Testis (tissue), 3 donors: Measurements from ENCODE around the gene HAUS8. TPM values are rescaled to one million over a fixed set of nuclear protein-coding genes. Genes with fewer than 3 reads are reported as not detected.
A peak's percentile ranks its signal among the peaks of the same experiment; 100 is the strongest.

Experiments
- DNase-seq: peaks from one replicate; pipeline ENCODE4 v3.0.0-alpha.2; 2019
- H3K27ac ChIP-seq, 2 donors: fragments of 200-600 bp; sonication (generic); one replicate each; pipeline ENCODE4 v1.5.1; 2019
- H3K27me3 ChIP-seq: fragments of 200-600 bp; sonication (generic); one replicate; pipeline ENCODE4 v1.5.1; 2019
- H3K36me3 ChIP-seq: fragments of 200-600 bp; sonication (generic); one replicate; pipeline ENCODE4 v1.5.1; 2017; ENCODE audit warnings: low read depth; ENCODE audit errors: missing control alignments
- H3K4me1 ChIP-seq: fragments of 200-600 bp; sonication (generic); one replicate; pipeline ENCODE4 v1.5.1; 2019
- H3K4me3 ChIP-seq, 2 donors: fragments of 200-600 bp; sonication (generic); one replicate each; pipeline ENCODE4 v1.5.1; 2017 to 2019
- H3K9me3 ChIP-seq: fragments of 200-600 bp; sonication (generic); one replicate; pipeline ENCODE4 v1.5.1; 2017
- POLR2A ChIP-seq: fragments of 450-650 bp; IDR thresholded peaks from one replicate; pipeline ENCODE4 v1.6.1; 2017; ENCODE audit warnings: antibody characterized with exemption, mild to moderate bottlenecking, moderate library complexity
- WGBS, 2 donors: methylation state at CpG; one replicate each; pipeline ENCODE4 v1.1.5; 2018; 5-methylcytosine and 5-hydroxymethylcytosine counted together
- intact Hi-C: fragments of 100-400 bp; cut with DNase I; formaldehyde crosslinking; loops from one replicate; pipeline ENCODE4 v1.15.1; 2023; ENCODE audit warnings: low total_unique reads
- polyA plus RNA-seq: library from polyadenylated mRNA; stranded (reverse); fragments of 350-450 nt; fragmentation: Illumina TruSeq; extraction: RNeasy Lipid Tissue Mini Kit (QIAGEN cat#74804); gene quantifications from one replicate; pipeline ENCODE4 v1.2.3, GENCODE V29; 2014; ENCODE audit warnings: low read depth, low replicate concordance; ENCODE audit not compliant: insufficient read depth
- total RNA-seq, 2 donors: library from RNA; depleted of rRNA; stranded (reverse); fragments of >200 nt; gene quantifications; one replicate each; pipeline ENCODE4 v1.2.3, GENCODE V29; 2016
- TF ChIP-seq, protein P1 (sequence below), 3 experiments: fragments of 450-650 bp in 2 of 3; fragments of 200-600 bp in 1 of 3; sonication (generic) in 1 of 3; IDR thresholded peaks; one replicate each; pipeline ENCODE4 v1.5.1; 2016 to 2019; ENCODE audit warnings: antibody characterized with exemption in 3 of 3, mild to moderate bottlenecking in 2 of 3, moderate library complexity in 1 of 3

Gene HAUS8
- total and polyA plus RNA-seq, 3 donors from 2014 or later = 20.0 to 29.7 (median 23.5) TPM

DNA sequence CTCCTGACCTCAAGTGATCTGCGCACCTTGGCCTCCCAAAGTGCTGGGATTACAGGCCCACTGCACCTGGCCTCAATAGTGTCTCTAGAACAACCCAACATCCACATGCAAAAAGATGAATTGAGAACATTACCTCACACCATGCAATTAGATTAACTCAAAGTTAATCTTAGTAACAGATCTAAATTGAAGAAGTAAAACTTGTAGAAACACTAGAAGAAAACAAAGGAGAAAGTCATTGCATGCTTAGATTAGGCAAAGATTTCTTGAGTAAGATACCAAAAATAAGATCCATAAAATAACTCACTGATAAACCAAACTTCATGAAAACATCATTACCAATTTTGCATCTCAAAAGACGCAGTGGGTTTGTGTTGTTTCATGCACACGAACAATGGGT lies 51.4 kb downstream of the HAUS8 start:
- no peaks in the 10 kb centered on the region for H3K9me3 ChIP-seq
- WGBS, 2 donors = 79 to 95% methylated on average over 3 of the region's 3 CpGs
- intact Hi-C loops = no loop called here
- H3K4me1 ChIP-seq = no peaks in the 10 kb centered on the region
- no peak for DNase-seq
- no peak overlapping the region for H3K4me3 ChIP-seq
- no peak for TF ChIP-seq POLR2A
- TF ChIP-seq, protein P1, sequence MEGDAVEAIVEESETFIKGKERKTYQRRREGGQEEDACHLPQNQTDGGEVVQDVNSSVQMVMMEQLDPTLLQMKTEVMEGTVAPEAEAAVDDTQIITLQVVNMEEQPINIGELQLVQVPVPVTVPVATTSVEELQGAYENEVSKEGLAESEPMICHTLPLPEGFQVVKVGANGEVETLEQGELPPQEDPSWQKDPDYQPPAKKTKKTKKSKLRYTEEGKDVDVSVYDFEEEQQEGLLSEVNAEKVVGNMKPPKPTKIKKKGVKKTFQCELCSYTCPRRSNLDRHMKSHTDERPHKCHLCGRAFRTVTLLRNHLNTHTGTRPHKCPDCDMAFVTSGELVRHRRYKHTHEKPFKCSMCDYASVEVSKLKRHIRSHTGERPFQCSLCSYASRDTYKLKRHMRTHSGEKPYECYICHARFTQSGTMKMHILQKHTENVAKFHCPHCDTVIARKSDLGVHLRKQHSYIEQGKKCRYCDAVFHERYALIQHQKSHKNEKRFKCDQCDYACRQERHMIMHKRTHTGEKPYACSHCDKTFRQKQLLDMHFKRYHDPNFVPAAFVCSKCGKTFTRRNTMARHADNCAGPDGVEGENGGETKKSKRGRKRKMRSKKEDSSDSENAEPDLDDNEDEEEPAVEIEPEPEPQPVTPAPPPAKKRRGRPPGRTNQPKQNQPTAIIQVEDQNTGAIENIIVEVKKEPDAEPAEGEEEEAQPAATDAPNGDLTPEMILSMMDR (IDR thresholded peaks at IDR 0.05) = no peak
- H3K27ac ChIP-seq = no peak overlapping the region
- no peaks in the 10 kb centered on the region for H3K36me3 ChIP-seq
- H3K27me3 ChIP-seq = no peaks in the 10 kb centered on the region

DNA sequence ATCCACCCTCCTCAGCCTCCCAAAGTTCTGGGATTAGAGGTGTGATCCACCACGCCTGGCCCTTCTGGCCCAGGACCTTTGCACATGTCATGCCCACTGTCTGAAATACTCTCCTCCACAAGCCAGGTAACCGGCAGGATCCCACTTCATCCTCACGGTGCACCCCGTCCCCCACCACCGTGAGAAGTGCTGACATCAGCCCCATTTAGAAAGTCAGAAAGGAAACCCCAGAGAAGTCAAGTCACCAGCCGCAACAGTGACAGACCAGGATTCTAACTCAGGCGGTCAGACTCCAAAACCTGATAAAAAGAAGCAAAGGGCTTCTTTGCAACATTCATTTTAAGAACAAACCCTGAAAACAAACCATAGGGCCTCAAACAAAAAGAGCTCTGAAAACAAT lies 52.5 kb downstream of the HAUS8 start:
- intact Hi-C loops = no loop called here
- 83 to 90% methylated on average over 7 of the region's 7 CpGs for WGBS, 2 donors

DNA sequence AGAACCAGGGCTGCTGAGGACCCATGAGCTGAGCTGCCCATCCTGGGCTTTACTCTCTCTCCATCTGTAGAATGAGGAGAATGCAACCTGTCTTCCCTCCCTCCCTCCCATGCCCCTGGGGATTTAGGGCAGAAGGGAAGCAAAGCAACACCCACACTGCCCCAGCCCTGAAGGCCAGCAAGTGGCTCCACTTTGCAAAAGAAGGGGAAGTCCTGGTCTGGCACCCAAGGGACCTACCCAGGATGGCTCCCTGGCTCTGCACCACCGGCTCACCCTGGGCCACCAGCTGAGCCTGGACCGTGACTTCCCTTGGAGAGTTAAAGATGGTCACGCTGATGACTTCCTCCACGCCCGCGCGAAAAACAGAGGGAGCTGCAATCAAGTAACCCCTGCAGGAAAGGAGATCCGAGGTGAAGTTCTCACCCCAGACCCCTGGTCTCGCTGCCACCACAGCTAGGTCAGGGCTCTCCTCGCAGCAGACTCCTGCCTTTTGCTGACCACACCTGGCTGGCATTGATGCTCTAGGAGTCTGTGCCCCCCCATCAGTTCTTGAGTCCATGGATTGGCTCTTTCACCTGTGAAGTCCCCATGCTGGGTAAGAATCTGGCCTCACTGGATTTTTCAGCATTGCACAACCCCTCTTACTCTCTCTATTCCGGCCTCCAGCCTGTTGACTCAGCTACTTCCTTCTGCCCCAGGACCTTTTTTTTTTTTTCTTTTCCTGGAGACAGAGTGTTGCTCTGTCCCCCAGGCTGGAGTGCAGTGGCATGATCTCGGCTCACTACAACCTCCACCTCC lies 53.3 kb downstream of the HAUS8 start:
- 90 to 95% methylated on average over 7 to 12 of the region's 12 CpGs for WGBS, 2 donors
- H3K9me3 ChIP-seq = no peaks in the 10 kb centered on the region
- intact Hi-C loops = no loop called here

More for the DNA sequence above, 52.5 kb downstream of the HAUS8 start:
- Histone ChIP-seq H3K4me1 (no peaks in the 10 kb centered on the region), H3K36me3 (no peaks in the 10 kb centered on the region), H3K27ac (no peak overlapping the region), H3K9me3 (no peaks in the 10 kb centered on the region), H3K27me3 (no peaks in the 10 kb centered on the region), H3K4me3 (no peak overlapping the region)
- TF ChIP-seq, protein P1 (IDR thresholded peaks at IDR 0.05) = no peak
- no peak for TF ChIP-seq POLR2A
- DNase-seq = no peak

DNA sequence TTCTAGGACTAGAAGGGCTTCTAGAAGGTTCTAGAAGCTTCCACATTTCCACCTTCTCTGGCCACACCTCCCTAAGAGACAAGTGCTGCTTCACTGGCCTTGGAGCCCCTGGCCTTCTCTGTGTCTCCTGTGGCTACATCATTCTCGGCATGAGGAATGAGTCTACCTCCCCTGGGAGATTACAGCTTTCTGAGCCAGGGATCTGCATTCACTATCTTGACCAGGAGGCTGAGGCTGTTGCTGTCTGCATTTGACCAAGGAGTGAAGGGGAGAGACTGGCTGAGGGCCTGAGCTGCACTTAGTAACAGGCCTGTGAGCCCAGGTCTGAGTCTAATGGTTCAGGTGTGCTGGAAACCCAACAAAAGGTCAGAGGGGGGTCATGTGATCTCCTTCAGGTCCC lies 53.9 kb downstream of the HAUS8 start:
- H3K4me3 ChIP-seq = no peak overlapping the region
- H3K4me1 ChIP-seq = no peaks in the 10 kb centered on the region
- H3K36me3 ChIP-seq = no peaks in the 10 kb centered on the region
- TF ChIP-seq POLR2A = no peak
- TF ChIP-seq, protein P1 (IDR thresholded peaks at IDR 0.05) = no peak
- H3K27me3 ChIP-seq = no peaks in the 10 kb centered on the region
- intact Hi-C loops = no loop called here
- no peak overlapping the region for H3K27ac ChIP-seq
- no peak for DNase-seq
- 80 to 100% methylated on average over 1 of the region's 1 CpG for WGBS, 2 donors
- H3K9me3 ChIP-seq = no peaks in the 10 kb centered on the region

More for the DNA sequence above, 53.3 kb downstream of the HAUS8 start:
- no peak overlapping the region for H3K27ac ChIP-seq
- no peak overlapping the region for H3K4me3 ChIP-seq
- no peak for TF ChIP-seq POLR2A
- TF ChIP-seq, protein P1 (IDR thresholded peaks at IDR 0.05) = no peak
- H3K4me1 ChIP-seq = no peaks in the 10 kb centered on the region
- no peaks in the 10 kb centered on the region for H3K36me3 ChIP-seq
- no peak for DNase-seq
- no peaks in the 10 kb centered on the region for H3K27me3 ChIP-seq

DNA sequence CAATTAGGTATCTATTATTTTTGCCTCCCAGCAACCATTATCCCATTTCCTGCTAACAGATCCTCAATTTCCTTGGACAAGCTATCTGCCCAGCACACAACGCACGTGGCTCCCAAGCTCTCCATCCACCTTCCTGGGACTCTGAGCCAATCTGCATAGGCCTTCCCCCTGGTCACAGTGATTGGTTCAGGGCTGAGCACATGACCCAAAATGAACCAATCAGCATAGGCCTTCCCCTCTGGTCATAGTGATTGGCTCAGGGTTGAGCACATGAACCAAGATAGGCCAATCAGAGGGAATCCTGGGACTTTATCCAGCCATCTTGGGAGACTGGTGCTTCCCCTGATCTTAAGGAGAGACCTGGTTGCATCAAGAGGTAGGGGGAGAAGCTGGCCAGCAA lies 54.4 kb downstream of the HAUS8 start:
- intact Hi-C loops = no loop called here
- Histone ChIP-seq H3K27ac (no peak overlapping the region), H3K4me1 (no peaks in the 10 kb centered on the region), H3K27me3 (no peaks in the 10 kb centered on the region), H3K9me3 (no peaks in the 10 kb centered on the region), H3K36me3 (no peaks in the 10 kb centered on the region), H3K4me3 (no peak overlapping the region)
- TF ChIP-seq, protein P1 (IDR thresholded peaks at IDR 0.05) = no peak
- TF ChIP-seq POLR2A = no peak
- DNase-seq = peak; percentile 47
- WGBS, 2 donors = 61 to 85% methylated on average over 2 of the region's 2 CpGs
